Measurements from ENCODE around the gene FGF11. TPM values are rescaled to one million over a fixed set of nuclear protein-coding genes. Genes with fewer than 3 reads are reported as not detected.
A peak's percentile ranks its signal among the peaks of the same experiment; 100 is the strongest.

FGF11 gene
- total and polyA plus RNA-seq, 2 of the 13 experiments (the other 11 are each of a cell fraction or from before 2014, with no cell fraction given): 0.20 to 7.6 TPM

DNA sequence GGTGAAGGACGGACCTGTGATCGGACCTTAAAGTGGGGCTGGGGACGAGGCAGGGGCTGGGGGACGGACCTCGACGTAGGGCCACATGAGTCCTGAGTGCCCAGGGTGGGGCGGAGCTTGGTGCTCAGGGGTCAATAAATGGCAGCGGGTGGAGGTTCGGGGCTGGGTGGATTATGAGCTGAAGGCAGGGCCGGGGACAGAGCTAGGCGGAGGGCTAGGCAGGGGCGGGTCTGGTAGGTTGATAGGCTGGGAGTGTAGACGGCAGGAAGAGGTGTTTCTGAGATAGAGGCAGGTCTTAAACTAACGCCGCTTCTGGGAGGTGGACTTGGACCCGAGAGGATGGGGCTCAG, 6.3 kb downstream of the FGF11 start (continued):
- TF ChIP-seq, protein P1, sequence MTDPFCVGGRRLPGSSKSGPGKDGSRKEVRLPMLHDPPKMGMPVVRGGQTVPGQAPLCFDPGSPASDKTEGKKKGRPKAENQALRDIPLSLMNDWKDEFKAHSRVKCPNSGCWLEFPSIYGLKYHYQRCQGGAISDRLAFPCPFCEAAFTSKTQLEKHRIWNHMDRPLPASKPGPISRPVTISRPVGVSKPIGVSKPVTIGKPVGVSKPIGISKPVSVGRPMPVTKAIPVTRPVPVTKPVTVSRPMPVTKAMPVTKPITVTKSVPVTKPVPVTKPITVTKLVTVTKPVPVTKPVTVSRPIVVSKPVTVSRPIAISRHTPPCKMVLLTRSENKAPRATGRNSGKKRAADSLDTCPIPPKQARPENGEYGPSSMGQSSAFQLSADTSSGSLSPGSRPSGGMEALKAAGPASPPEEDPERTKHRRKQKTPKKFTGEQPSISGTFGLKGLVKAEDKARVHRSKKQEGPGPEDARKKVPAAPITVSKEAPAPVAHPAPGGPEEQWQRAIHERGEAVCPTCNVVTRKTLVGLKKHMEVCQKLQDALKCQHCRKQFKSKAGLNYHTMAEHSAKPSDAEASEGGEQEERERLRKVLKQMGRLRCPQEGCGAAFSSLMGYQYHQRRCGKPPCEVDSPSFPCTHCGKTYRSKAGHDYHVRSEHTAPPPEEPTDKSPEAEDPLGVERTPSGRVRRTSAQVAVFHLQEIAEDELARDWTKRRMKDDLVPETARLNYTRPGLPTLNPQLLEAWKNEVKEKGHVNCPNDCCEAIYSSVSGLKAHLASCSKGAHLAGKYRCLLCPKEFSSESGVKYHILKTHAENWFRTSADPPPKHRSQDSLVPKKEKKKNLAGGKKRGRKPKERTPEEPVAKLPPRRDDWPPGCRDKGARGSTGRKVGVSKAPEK (CRISPR knock-in tag; IDR thresholded peaks at IDR 0.05; ENCODE audit: borderline replicate concordance): no peak
- TF ChIP-seq ZNF629 (CRISPR knock-in tag; conservative IDR thresholded peaks at IDR 0.05): 0 out of 2 replicates have a peak, but pooled peaks have one; percentile 16
- no peak; the same call in 1 of the 2 replicates for TF ChIP-seq TBX2 (CRISPR knock-in tag; IDR thresholded peaks at IDR 0.05; ENCODE audit: borderline replicate concordance)
- TF ChIP-seq SALL2 (CRISPR knock-in tag; IDR thresholded peaks at IDR 0.05): 0 out of 2 replicates have a peak, but pooled peaks have one; percentile 1
- TF ChIP-seq ZNF10 (CRISPR knock-in tag; IDR thresholded peaks at IDR 0.05; ENCODE audit: borderline replicate concordance, low read depth): no peak
- TF ChIP-seq ZNF768 (CRISPR knock-in tag; IDR thresholded peaks at IDR 0.05): no peak
- no peak for TF ChIP-seq CENPX (CRISPR knock-in tag; IDR thresholded peaks at IDR 0.05)
- TF ChIP-seq SP4 (CRISPR knock-in tag; IDR thresholded peaks at IDR 0.05): peak; percentile 4; the same call in 1 of the 2 replicates
- 0 out of 2 replicates have a peak, but pooled peaks have one; percentile 48 for TF ChIP-seq ZNF121 (CRISPR knock-in tag; IDR thresholded peaks at IDR 0.05)
- TF ChIP-seq FOSL2 (CRISPR knock-in tag; IDR thresholded peaks at IDR 0.05): no peak
- TF ChIP-seq ZNF264 (CRISPR knock-in tag; IDR thresholded peaks at IDR 0.05): 0 out of 2 replicates have a peak, but pooled peaks have one; percentile 33
- TF ChIP-seq, protein P2, sequence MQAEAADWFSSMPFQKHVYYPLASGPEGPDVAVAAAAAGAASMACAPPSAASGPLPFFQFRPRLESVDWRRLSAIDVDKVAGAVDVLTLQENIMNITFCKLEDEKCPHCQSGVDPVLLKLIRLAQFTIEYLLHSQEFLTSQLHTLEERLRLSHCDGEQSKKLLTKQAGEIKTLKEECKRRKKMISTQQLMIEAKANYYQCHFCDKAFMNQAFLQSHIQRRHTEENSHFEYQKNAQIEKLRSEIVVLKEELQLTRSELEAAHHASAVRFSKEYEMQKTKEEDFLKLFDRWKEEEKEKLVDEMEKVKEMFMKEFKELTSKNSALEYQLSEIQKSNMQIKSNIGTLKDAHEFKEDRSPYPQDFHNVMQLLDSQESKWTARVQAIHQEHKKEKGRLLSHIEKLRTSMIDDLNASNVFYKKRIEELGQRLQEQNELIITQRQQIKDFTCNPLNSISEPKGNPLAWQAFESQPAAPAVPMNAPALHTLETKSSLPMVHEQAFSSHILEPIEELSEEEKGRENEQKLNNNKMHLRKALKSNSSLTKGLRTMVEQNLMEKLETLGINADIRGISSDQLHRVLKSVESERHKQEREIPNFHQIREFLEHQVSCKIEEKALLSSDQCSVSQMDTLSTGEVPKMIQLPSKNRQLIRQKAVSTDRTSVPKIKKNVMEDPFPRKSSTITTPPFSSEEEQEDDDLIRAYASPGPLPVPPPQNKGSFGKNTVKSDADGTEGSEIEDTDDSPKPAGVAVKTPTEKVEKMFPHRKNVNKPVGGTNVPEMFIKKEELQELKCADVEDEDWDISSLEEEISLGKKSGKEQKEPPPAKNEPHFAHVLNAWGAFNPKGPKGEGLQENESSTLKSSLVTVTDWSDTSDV (CRISPR knock-in tag; IDR thresholded peaks at IDR 0.05): 0 out of 2 replicates have a peak, but pooled peaks have one; percentile 13
- TF ChIP-seq ZNF550 (CRISPR knock-in tag; IDR thresholded peaks at IDR 0.05; ENCODE audit: borderline replicate concordance): no peak
- TF ChIP-seq ZNF350 (CRISPR knock-in tag; IDR thresholded peaks at IDR 0.05; ENCODE audit: borderline replicate concordance, low read depth): no peak

All from HepG2 (cell line).